D721Med (cell line): ENCODE results near the gene PKIB.

ENCODE experiments used
- DNase-seq: peaks from one replicate; pipeline ENCODE4 v3.0.0; 2011; ENCODE audit warnings: low spot score; ENCODE audit not compliant: insufficient read length
- FAIRE-seq: peaks from 2 replicates; lab custom pipeline; 2011; peaks lifted over from hg19 to GRCh38; lab: Jason Lieb, UNC
- TF ChIP-seq, protein P1 (sequence below): IDR thresholded peaks from 2 replicates; pipeline ENCODE4 v1.5.1; 2012; ENCODE audit warnings: mild to moderate bottlenecking, control low read depth; ENCODE audit not compliant: insufficient read depth; ENCODE audit errors: missing control alignments

PKIB gene

DNA sequence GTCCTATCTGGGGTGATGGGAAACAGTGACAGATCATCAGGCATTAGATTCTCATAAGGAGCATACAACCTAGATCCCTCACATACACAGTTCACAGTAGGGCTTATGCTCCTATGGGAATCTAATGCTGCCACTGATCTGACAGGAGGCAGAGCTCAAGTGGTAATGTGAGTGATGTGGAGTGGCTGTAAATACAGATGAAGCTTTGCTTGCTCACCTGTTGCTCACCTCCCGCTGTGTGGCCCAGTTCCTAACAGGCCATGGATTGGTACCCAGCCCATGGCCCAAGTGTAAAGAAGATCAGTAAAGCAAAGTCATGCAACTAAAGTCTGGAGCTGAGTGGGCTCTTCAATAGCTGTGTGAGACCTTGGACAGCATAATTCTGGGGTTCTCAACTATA, 65.9 kb downstream of the PKIB start:
- FAIRE-seq = no peak
- TF ChIP-seq, protein P1, sequence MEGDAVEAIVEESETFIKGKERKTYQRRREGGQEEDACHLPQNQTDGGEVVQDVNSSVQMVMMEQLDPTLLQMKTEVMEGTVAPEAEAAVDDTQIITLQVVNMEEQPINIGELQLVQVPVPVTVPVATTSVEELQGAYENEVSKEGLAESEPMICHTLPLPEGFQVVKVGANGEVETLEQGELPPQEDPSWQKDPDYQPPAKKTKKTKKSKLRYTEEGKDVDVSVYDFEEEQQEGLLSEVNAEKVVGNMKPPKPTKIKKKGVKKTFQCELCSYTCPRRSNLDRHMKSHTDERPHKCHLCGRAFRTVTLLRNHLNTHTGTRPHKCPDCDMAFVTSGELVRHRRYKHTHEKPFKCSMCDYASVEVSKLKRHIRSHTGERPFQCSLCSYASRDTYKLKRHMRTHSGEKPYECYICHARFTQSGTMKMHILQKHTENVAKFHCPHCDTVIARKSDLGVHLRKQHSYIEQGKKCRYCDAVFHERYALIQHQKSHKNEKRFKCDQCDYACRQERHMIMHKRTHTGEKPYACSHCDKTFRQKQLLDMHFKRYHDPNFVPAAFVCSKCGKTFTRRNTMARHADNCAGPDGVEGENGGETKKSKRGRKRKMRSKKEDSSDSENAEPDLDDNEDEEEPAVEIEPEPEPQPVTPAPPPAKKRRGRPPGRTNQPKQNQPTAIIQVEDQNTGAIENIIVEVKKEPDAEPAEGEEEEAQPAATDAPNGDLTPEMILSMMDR = no peak
- no peak for DNase-seq

DNA sequence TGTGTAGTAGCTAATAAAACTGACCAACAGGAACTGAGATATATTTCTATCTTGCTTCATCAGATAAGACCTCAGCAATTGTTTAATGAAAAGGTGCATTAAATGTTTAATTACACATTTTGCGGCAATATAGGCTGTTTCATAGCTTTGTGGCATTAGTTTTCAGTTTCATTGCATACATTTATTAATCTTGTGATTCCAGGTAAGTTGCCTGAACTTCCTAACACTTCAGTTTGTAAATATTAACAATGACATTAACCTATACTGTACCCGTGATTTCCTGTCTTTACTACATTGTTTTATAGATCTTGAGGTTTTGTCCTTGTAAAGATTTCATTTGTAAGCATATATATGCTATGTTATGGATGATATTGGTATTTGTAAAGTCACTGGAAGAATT, 66.5 kb downstream of the PKIB start:
- DNase-seq (no peak), FAIRE-seq (no peak)
- TF ChIP-seq, protein P1 = no peak

DNA sequence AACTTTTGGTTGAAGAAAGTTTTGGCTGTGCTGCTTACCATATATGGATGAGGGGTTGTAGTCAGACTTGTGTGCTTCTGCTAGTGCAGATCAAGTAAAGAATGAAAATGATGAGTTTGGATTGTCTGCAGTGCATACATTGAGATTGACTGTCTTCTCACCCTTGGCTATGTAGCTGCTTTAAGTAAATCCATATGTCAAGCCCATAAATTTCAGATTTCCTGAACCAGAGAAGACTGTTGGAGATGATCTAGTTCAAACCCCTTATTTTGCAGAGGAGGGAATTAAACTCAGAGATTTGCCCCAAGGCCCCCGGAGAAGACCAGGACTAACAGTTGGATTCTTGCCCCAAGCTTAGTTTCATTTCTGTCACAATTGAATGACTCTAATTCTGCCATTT, 67.2 kb downstream of the PKIB start:
- FAIRE-seq (no peak), DNase-seq (no peak)

DNA sequence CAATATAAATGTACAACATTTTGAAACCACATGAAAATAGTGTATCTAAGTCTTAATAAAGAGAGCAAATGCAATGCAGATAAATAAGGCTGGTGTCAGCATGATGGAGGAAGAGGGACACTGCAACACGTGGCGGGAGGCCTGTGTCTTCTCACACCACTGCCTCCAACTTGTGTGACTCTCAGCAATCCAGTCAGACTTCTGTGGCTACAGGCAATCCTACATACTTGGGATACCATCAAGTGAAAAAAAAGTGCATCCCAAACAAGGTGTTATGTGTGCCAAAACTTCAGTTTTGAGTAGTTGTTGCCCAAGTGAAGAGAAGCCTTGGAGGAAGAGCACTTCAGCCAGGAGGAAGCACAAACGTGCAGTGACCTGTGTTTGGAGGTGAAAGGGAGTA, 68.6 kb downstream of the PKIB start:
- TF ChIP-seq, protein P1 = no peak
- no peak for FAIRE-seq

More for the DNA sequence above, 67.2 kb downstream of the PKIB start:
- TF ChIP-seq, protein P1 = no peak

DNA sequence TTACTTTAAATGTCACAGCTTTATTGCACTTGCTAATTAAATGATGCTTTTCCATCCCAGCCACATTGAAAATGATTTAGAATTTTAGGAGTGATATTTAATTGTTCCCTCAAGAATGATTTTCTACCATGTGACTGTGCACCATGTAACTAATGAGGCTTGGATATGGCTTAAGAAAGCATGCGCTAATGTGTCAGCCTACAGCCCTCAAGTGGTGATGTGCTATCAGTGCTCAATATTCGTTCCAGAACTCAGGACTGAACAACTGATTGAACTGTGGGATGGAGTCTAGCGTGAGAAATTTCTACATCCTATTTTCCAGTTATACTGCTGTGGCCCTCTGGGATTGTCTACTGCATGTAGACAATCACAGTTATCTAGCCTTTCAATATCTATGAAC, 71.5 kb downstream of the PKIB start:
- TF ChIP-seq, protein P1 = no peak
- FAIRE-seq (peak; percentile 16), DNase-seq (no peak)

More for the DNA sequence above, 68.6 kb downstream of the PKIB start:
- DNase-seq = no peak

DNA sequence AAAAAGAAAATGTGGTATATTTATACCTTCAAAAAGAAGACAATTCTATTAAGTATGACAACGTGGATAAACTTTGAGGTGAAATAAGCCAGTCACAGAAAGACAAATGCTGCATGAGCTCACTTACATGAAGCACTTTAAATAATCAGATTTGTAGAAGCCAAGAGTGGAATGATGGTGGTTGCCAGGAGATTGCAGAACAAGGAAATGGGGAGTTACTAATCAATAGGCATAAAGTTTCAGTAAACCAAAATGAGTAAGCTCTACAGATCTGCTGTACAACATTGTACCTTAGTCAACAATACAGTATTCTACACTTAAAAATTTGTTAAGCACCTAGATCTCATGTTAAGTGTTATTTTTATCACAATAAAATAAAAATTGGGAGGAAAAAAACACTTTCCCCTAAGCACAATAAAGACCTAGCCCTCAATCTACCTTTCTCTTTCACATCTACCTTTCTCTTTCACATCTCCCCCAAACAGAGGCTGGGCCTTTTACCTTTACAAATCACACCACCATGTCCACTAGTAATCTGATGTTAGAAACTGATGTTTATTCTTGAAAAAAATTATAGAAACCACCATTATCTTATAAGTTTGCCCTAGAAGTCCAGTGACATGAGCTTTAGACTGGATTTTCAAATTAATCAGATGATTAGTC, 73.9 kb downstream of the PKIB start:
- FAIRE-seq = peak; percentile 11
- TF ChIP-seq, protein P1 = no peak
- no peak for DNase-seq

DNA sequence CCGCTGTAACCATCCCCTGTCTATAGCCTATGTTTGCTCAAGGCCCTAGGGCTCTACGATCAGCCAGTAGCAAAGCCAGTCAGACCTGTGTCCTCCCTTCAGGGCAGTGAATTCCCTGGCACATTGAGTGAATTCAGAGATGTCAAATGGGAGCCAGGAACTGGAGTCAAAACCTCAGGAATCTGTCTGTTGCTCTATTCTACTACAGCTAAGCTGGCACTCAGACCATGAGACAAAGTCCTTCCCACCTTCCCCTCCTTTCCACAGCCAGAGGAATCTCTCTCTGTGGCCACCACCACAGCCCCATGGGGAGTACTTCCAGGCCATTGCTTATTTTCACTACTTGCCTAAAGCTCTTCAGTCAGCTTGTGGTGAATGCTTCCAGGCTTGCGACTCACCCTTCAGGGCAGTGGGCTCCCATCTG, 82.0 kb downstream of the PKIB start:
- no peak for FAIRE-seq
- TF ChIP-seq, protein P1 = no peak
- no peak for DNase-seq
